Hepatocyte (in vitro differentiated cells): ENCODE measurements around the gene NCKAP5L.
A peak's percentile ranks its signal among the peaks of the same experiment; 100 is the strongest.

Experiments used
- CTCF ChIP-seq: fragments of 200-600 bp; sonication (generic); IDR thresholded peaks from 2 replicates; pipeline ENCODE4 v1.5.1; 2016; ENCODE audit warnings: antibody characterized with exemption, mild to moderate bottlenecking; ENCODE audit not compliant: poor library complexity
- EZH2 ChIP-seq: fragments of 200-600 bp; sonication (generic); IDR thresholded peaks from 2 replicates; pipeline ENCODE4 v1.6.1; 2016; ENCODE audit warnings: antibody characterized with exemption, mild to moderate bottlenecking, borderline replicate concordance
- EZH2phosphoT487 ChIP-seq: fragments of 200-600 bp; sonication (generic); IDR thresholded peaks from one replicate; pipeline ENCODE4 v1.6.1; 2018; ENCODE audit warnings: antibody characterized with exemption, mild to moderate bottlenecking, low read depth, moderate library complexity; ENCODE audit not compliant: unreplicated experiment, severe bottlenecking

GRCh38 chr12:49763006-49763591 is 65.1 kb downstream of the NCKAP5L start:
- TF ChIP-seq CTCF (peak; percentile 61), EZH2 (no peak), EZH2phosphoT487 (no peak)
